EL (cell line): ENCODE results near the gene EREG.
A peak's percentile ranks its signal among the peaks of the same experiment; 100 is the strongest.

Experiments used
- DNase-seq: peaks from one replicate; pipeline ENCODE4 v3.0.0-alpha.2; 2016

The EREG gene

GRCh38 chr4:74431113-74431826 lies 66.3 kb downstream of the EREG start:
- DNase-seq: no peak

DNA sequence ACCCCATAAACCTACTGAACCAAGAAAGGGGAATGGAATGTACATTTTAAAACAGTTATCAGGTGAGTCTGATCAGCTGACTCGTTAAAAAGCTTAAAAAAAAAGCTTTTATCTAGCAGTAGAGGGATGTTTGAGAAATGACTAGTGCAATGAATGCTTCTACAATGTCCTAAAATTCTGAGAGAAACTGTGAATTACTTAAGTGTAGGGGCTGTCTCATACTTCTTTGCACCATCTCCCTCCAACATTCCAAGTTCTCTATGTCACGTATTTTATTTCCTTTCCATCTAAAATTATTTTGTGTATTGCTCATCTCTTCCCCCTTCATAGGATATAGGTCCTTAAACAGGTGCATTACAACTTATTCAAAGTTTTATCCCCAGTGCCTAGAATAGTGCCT lies 68.1 kb downstream of the EREG start:
- DNase-seq: peak; percentile 62

DNA sequence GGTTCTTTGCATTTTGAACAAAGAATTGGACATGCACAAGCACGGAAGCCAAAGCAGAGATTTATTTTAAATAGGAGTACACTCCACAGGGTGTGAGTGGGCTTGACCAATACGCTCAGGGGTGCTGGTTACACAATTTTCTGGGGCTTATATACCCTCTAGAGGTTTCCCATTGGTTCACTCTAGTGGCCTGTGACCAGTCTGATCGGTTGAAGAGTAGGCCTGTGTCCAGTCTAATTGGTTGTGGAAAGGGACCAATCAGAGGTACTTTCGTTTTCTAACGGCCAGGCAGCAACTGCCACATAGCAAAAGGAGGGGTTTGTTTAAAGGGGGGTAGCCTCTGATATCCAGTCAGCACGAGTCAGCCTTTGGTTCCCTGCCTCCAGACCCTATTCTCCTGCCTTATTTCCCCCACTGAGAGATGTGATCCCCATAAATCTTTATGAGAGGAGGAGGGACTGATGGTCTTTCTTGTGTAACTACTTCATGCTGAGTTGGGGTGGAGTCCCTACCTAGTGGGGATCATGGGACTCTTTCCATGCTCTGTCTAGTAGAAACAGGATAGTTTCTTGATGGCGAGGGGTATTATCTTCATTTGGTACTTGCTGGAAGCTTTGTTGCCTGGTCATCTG lies 68.7 kb downstream of the EREG start:
- peak; percentile 24 for DNase-seq

DNA sequence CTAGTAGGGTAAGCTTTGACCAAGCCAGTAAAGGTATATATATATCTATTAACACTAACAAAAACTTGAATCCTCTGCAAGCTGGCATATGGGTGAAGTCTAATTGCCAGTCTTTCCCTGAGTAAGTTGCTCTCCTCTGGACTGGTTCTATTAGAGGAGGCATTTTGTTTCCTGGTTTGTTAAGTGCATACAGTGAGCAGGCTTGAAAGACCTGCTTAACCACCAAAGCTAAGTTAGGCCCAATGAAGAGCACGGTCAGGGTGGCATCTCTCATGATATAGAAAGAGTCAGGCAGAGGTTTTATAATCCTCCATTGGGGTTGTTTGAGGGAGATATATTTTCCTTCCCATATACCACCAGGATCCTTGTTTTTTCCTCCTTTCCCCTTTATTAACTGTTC lies 70.4 kb downstream of the EREG start:
- DNase-seq: no peak

GRCh38 chr4:74437866-74438265 lies 72.9 kb downstream of the EREG start:
- DNase-seq: no peak
